ENCODE measurements around the gene GPHB5.
"Not testable (repeated sequence)": the region's sequence is repeated elsewhere in the genome, so short reads cannot be mapped to it uniquely, and the experiment has no call there.

GPHB5 gene

GRCh38 chr14:63292805-63293204 is 25.9 kb downstream of the GPHB5 start:
- DNase-seq, result no peak

GRCh38 chr14:63290741-63291430 is 27.8 kb downstream of the GPHB5 start:
- no peak for DNase-seq

- no peak for DNase-seq
These were observed 29.9 kb downstream of the GPHB5 start for GRCh38 chr14:63288853-63289252.

GRCh38 chr14:63287666-63288483 is 30.9 kb downstream of the GPHB5 start:
- DNase-seq, result no peak

GRCh38 chr14:63286071-63286470 is 32.7 kb downstream of the GPHB5 start:
- DNase-seq, result no peak

GRCh38 chr14:63283884-63284248 is 34.9 kb downstream of the GPHB5 start:
- no peak for DNase-seq

- no peak for DNase-seq
These were observed 35.5 kb downstream of the GPHB5 start for GRCh38 chr14:63282997-63283883.

GRCh38 chr14:63279933-63280332 is 38.8 kb downstream of the GPHB5 start:
- not testable (repeated sequence) for DNase-seq

- DNase-seq, result no peak
These were observed 41.0 kb downstream of the GPHB5 start for GRCh38 chr14:63277591-63278183.

GRCh38 chr14:63276492-63277342 is 42.0 kb downstream of the GPHB5 start:
- DNase-seq, result peak; percentile 48

GRCh38 chr14:63276016-63276415 is 42.7 kb downstream of the GPHB5 start:
- DNase-seq, result no peak

GRCh38 chr14:63275611-63276010 is 43.1 kb downstream of the GPHB5 start:
- no peak for DNase-seq

GRCh38 chr14:63273717-63274655 is 44.7 kb downstream of the GPHB5 start:
- DNase-seq, result no peak

- no peak for DNase-seq
These were observed 45.6 kb downstream of the GPHB5 start for GRCh38 chr14:63273129-63273528.

GRCh38 chr14:63269561-63270225 is 49.0 kb downstream of the GPHB5 start:
- no peak for DNase-seq

- DNase-seq, result no peak
These were observed 50.0 kb downstream of the GPHB5 start for GRCh38 chr14:63268771-63269170.

- no peak for DNase-seq
These were observed 51.6 kb downstream of the GPHB5 start for GRCh38 chr14:63267171-63267570.

- no peak for DNase-seq
These were observed 52.6 kb downstream of the GPHB5 start for GRCh38 chr14:63266106-63266505.
